HG03378 (cell line): ENCODE results near the gene UBE2R2.
"Not testable (repeated sequence)": the region's sequence is repeated elsewhere in the genome, so short reads cannot be mapped to it uniquely, and the experiment has no call there.

Experiments
- ATAC-seq: cut with Tn5 transposase; IDR thresholded peaks from one replicate; pipeline ENCODE4 v1.9.1; 2021; ENCODE audit warnings: mild to moderate bottlenecking, moderate library complexity; ENCODE audit not compliant: unreplicated experiment

Gene UBE2R2

GRCh38 chr9:33924978-33925797 is 108.2 kb downstream of the UBE2R2 start:
- ATAC-seq, result no peak

- no peak for ATAC-seq
Measured at GRCh38 chr9:33926746-33927485, 110.0 kb downstream of the UBE2R2 start.

DNA sequence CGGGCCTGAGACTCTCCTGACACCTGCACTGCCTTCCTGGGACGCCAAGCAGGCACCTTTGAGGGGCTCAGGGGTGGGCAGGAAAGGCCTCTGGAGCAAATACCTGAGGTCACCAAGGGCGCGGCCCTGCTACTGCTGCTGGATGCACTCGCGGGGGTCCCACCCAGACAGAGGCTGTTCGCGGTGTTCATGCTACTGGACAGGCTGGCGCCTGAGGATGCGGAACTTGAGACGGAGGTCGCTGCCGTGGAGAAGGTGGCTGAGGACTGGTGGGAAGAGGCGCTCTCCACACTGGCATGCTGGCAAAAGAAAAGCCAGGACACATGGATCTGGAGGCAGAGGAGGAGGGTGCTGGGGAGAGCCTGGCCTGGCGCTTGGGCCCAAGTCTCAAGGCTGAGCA is 110.7 kb downstream of the UBE2R2 start:
- ATAC-seq, result no peak

GRCh38 chr9:33931326-33931725 is 114.4 kb downstream of the UBE2R2 start:
- ATAC-seq, result no peak

GRCh38 chr9:33932078-33932807 is 115.3 kb downstream of the UBE2R2 start:
- ATAC-seq, result no peak

GRCh38 chr9:33934188-33934878 is 117.4 kb downstream of the UBE2R2 start:
- no peak for ATAC-seq

DNA sequence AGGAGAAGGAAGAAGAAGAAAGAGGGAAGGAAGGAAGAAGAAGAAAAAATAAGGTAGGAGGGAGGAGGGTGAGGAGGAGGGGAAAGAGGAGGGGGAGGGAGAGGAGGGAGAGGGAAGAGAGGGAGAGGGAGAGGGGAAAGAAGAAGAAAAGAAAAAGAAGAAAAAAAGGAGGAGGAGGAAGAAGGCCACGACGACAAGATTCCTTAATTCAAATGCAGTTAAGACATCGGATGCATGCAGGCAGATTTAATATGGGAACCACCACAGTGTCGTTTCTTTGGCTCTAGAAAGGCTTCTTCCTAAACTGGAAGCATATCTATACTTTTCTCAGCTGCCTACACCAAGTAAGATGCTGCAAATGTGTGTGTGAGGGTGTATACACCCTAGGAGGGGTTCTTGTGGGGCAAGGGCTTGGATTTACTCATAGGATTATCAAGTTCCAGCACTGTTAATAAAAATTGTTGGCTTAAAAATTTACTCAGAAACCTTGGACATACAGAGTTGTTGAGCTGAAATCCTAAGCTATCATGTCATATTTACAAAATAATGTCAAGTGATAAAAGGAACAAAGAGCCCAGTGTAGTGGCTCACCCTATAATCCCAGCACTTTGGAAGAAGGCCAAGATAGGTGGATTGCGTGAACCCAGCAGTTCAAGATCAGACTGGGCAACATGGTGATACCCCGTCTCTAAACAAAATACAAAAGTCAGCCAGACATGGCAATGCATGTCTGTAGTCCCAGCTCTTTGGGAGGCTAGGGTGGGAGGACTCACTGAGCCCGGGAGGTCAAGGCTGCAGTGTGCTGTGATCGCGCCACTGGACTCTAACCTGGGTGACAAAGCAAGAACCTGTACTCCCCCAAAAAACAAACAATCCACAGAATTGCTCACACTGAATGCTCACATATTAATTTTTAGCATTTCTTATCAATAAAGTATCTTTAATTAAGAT is 123.2 kb downstream of the UBE2R2 start:
- no peak for ATAC-seq

DNA sequence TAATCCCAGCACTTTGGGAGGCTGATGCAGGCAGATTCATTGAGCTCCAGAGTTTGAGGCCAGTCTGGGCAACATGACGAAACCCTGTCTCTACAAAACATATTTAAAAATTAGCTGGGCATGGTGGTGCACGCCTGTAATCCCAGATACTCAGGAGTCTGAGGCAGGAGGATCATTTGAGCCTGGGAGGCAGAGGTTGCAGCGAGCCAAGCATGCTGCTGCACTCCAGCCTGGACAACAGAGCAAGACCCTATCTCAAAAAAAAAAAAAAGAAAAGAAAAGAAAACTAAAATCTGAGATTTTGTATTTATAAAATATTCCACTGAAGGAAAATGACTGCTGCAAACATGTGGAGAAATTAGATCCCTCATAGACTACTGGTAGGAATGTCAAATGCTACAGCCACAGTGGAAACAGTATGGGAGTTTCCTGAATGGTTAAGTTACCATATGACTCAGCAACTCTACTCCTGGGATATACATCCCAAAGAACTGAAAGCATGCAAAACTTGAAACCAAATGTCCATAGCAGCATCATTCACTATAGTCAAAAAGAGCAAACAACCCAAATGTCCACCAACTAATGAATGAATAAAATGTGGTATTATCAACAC is 125.6 kb downstream of the UBE2R2 start:
- no peak for ATAC-seq

GRCh38 chr9:33943389-33943788 is 126.4 kb downstream of the UBE2R2 start:
- ATAC-seq, result no peak

DNA sequence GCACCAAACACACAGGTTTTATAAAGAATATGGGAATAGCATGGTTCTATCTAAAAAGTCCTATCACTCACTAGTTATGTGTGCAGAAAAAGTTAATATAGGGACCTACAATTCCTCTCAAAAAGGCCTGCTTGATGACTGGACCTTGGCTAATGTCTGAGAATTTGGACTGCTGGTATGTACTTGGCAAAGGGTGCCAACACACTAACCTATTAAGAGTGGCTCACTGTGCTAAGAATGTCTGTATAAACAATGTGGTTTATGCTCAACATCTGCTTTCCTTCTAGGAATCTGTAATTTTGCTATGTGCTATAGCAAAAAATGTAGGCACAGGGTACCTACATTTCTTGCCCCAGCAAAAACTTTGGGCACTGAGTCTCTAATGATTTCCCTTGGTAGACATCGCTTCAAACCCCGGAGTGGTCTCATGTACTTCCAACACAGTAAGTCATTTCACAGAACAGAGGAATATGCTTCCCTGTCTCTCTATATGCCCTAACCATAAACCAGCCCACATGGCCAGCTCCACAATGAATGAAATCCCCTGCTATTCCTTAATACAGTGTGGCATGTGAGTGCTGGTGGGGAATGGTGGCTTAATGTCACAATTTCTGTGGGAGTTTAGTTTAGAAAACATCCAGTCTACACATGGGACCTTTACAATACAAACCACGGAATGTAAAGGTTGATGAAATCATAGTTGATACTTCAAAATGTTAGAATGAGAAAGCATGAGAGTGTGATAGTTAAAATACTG is 130.0 kb downstream of the UBE2R2 start:
- ATAC-seq, result no peak

DNA sequence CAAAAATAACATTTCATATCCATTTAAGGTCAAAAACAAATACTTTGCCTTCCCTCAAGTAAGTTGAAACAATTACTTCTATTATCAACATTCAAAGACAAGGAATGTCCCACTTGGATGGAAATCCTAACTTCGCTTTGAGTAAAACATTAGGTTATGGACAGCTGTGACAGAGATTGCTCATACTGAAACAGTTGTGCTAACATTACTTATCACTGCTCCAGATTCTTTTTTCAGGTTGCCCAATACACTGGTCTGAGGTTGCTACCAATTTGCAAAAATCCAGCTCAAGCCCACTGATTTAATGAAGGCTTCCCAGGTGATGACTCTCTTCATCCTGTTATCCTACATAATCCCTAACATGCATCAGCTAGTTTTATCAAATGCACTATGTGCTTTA is 133.4 kb downstream of the UBE2R2 start:
- ATAC-seq, result no peak

DNA sequence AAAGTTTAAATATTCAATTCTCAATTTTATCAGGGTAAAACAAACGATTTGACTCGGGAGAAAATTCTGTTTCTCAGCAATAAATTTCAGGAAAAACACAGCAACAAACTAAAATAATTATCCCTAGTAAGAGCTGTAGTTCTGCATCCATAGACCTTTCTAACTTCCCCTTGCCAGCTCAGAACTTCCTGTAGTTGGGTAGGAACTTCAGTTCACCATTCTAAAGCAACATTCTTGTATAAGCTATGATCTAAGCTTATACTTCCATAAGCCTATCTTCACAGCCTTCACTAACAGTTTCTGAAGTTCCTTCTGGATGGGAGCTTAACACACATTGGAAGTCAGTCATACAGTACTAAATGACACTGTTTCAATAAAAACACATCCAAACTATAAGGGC is 135.1 kb downstream of the UBE2R2 start:
- no peak for ATAC-seq

DNA sequence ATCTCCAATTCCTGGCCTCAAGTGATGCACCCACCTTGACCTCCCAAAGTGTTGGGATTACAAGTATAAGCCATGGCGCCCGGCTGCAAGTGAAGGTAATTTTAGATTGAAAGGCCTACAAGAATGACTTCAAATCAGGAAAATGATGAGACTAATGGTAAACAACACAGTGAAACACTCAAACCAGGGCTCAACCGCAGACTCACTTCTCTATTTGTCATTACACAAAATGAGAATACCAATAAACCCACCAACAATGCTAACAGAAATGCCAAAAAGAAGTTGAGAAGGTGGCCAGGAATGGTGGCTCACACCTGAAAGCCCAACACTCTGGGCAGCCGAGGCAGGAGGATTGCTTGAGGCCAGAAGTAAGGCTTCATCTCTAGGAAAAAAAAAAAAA is 139.6 kb downstream of the UBE2R2 start:
- ATAC-seq, result no peak

DNA sequence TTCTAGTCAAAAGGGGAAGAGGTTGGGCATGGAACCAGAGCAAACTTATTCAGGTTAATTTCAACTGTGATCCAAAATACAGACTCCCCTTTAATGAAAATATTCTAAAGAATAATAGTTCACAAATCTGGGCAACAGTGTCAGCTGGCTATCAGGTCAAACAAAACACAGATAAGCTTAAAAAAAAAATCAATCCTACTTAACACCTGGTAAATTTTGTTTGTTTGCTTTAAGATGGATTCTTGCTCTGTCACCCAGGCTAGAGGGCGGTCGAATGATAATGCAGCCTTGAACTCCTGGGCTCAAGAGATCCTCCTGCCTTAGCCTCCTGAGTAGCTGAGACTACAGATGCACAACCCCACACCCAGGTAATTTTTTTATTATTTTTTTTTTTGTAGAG is 142.8 kb downstream of the UBE2R2 start:
- ATAC-seq, result no peak

- not testable (repeated sequence) for ATAC-seq
Measured at GRCh38 chr9:33962468-33962867, 145.5 kb downstream of the UBE2R2 start.

DNA sequence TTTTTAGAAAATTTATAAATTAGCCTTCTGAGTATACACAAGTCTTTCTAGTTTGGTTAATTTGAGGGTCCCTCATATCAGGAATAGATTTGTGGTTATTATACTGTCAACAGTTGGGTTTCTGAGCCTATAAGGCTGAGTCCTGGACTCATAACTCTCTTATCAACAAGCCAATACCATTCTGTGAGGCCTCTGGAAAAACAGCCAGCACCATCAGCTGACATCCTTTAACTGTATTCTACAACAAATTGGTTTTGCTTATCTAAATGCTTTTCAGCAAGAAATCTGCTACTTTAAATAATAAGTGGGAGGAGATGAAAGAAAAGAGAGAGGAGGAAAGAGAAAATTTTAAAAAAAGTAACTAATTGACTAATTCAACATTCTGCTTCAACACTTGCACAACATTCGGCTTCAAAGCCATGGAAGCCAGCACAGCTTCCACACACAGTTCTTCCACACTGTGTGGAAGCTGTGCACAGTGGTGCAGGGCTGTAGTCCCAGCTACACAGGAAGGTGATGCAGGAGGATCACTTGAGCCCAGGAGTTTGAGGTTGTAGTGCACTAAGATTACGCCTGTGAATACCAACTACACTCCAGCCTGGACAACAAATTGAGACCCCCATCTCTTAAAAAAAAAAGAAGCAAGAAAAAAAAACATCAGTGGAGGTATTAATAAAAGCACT is 147.3 kb downstream of the UBE2R2 start:
- no peak for ATAC-seq
